Right lobe of liver (tissue), 4 donors: ENCODE results near the gene PPP2R5B.

Source experiments
- POLR2A ChIP-seq: fragments of 450-650 bp; IDR thresholded peaks from one replicate; pipeline ENCODE4 v1.6.1; 2017; ENCODE audit warnings: antibody characterized with exemption, mild to moderate bottlenecking
- TF ChIP-seq, protein P1 (sequence below), 4 donors: fragments of 200-600 bp in 3 of 4; fragments of 450-650 bp in 1 of 4; IDR thresholded peaks; one replicate each; pipeline versions ENCODE4 v1.5.1 to v1.8.0; 2016 to 2022; ENCODE audit warnings: antibody characterized with exemption in 4 of 4, mild to moderate bottlenecking in 2 of 4
- donor health status: DM: no; HTN: no; CAD: no.
- donor health status: DM: no; HTN: no; CAD: no.
- donor health status: DM: no; HTN: yes; CAD: no.

DNA sequence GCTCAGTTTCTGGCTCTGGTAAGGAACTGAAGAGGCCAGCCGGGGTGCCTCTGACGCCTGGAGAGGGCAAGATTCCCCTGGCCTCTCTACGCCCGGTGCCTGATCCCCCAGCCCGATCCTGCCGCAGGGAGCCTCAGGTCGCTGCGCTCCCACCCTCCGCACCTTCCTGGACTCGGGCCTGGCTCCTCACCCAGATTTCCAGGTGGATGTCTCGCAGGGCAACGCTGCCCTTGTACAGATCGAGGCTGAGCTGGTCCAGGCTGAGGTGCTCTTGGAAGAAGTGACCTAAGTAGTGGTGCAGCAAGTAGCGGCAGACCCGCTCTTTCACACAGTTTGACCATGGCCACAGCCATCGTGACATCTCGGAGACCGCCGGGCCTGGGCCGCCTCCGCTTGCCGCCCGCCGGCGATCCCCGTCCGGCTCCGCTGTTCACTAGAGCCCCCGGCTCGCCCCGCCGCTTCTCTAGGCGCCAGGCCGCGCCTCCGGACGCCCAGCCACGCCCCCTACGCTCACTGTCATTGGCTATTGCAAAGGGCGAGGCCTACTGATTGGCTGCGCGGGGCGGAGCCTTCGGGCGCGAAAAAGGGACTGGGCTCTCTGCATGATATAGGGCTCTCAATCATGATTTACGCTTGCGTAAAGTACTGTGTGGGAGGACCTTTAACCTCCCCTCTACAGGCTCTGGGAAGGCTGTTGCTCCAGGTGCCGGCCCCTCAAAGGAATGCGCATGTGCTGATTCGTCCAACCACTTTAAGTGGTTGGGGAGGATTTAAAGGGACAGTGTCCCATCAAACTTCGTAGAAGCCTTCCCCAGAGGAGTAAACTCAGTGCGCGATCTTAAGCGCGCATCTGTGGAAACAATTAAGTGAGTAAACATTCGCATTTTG, 7.5 kb upstream of the PPP2R5B start, which contains the start of gene ATG2A:
- TF ChIP-seq, protein P1, sequence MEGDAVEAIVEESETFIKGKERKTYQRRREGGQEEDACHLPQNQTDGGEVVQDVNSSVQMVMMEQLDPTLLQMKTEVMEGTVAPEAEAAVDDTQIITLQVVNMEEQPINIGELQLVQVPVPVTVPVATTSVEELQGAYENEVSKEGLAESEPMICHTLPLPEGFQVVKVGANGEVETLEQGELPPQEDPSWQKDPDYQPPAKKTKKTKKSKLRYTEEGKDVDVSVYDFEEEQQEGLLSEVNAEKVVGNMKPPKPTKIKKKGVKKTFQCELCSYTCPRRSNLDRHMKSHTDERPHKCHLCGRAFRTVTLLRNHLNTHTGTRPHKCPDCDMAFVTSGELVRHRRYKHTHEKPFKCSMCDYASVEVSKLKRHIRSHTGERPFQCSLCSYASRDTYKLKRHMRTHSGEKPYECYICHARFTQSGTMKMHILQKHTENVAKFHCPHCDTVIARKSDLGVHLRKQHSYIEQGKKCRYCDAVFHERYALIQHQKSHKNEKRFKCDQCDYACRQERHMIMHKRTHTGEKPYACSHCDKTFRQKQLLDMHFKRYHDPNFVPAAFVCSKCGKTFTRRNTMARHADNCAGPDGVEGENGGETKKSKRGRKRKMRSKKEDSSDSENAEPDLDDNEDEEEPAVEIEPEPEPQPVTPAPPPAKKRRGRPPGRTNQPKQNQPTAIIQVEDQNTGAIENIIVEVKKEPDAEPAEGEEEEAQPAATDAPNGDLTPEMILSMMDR (IDR thresholded peaks at IDR 0.05): no peak
- peak; percentile 98 for TF ChIP-seq POLR2A
